ENCODE data around the gene ERFL. TPM values are rescaled to one million over a fixed set of nuclear protein-coding genes. Genes with fewer than 3 reads are reported as not detected.

Gene ERFL
- total RNA-seq, 2 donors from 2014 or later, result not detected

- DNase-seq, result no peak
- H3K9me3 ChIP-seq, result no peaks in the 10 kb centered on the region
- peaks cover 0 to 28% of the 10 kb centered on the region in 2 donors for H3K36me3 ChIP-seq (replicated peaks in 1 of 2; ENCODE audit: insufficient read depth in 1 of 2, low read depth in 2 of 2)
- WGBS, 2 donors, result 84 to 89% methylated on average over 19 to 20 of the region's 21 CpGs
- no peaks in the 10 kb centered on the region for H3K27me3 ChIP-seq
- ATAC-seq, result no peak
- H3K27ac ChIP-seq, result no peak overlapping the region
- peaks cover 12% of the 10 kb centered on the region for H3K4me1 ChIP-seq
- no peak overlapping the region for H3K4me3 ChIP-seq
- TF ChIP-seq POLR2A (IDR thresholded peaks at IDR 0.05), result no peak
- TF ChIP-seq CTCF (IDR thresholded peaks at IDR 0.05), result no peak
- intact Hi-C loops (cut with DNase I), result no loop called here
Measured at GRCh38 chr19:41906916-41907680, 21.2 kb downstream of the ERFL start.

- Histone ChIP-seq H3K36me3 (replicated peaks in 1 of 2; ENCODE audit: insufficient read depth in 1 of 2, low read depth in 2 of 2) (peaks cover 0 to 36% of the 10 kb centered on the region in 2 donors), H3K4me1 (peaks cover 12% of the 10 kb centered on the region), H3K27me3 (no peaks in the 10 kb centered on the region), H3K4me3 (no peak overlapping the region), H3K27ac (no peak overlapping the region), H3K9me3 (no peaks in the 10 kb centered on the region)
- TF ChIP-seq POLR2A (IDR thresholded peaks at IDR 0.05), result no peak
- no peak for TF ChIP-seq CTCF (IDR thresholded peaks at IDR 0.05)
- intact Hi-C loops (cut with DNase I), result no loop called here
- ATAC-seq, result no peak
- DNase-seq, result no peak
- 80 to 81% methylated on average over 8 to 9 of the region's 9 CpGs for WGBS, 2 donors
Measured at GRCh38 chr19:41906271-41906670, 22.0 kb downstream of the ERFL start.

- H3K27ac ChIP-seq, result no peak overlapping the region
- no peaks in the 10 kb centered on the region for H3K27me3 ChIP-seq
- peaks cover 12% of the 10 kb centered on the region for H3K4me1 ChIP-seq
- WGBS, 2 donors, result 87 to 89% methylated on average over 22 of the region's 24 CpGs
- H3K36me3 ChIP-seq (replicated peaks in 1 of 2; ENCODE audit: insufficient read depth in 1 of 2, low read depth in 2 of 2), result peaks cover 0 to 38% of the 10 kb centered on the region in 2 donors
- TF ChIP-seq POLR2A (IDR thresholded peaks at IDR 0.05), result no peak
- TF ChIP-seq CTCF (IDR thresholded peaks at IDR 0.05), result no peak
- no peak overlapping the region for H3K4me3 ChIP-seq
- no peaks in the 10 kb centered on the region for H3K9me3 ChIP-seq
- intact Hi-C loops (cut with DNase I), result no loop called here
- DNase-seq (no peak), ATAC-seq (no peak)
Measured at GRCh38 chr19:41905273-41906002, 22.8 kb downstream of the ERFL start.

- no peak overlapping the region for H3K4me3 ChIP-seq
- ATAC-seq, result peak; percentile 78
- peaks cover 0 to 43% of the 10 kb centered on the region in 2 donors for H3K36me3 ChIP-seq (replicated peaks in 1 of 2; ENCODE audit: insufficient read depth in 1 of 2, low read depth in 2 of 2)
Measured at GRCh38 chr19:41904118-41904870, 24.0 kb downstream of the ERFL start.

More at GRCh38 chr19:41904118-41904870, 24.0 kb downstream of the ERFL start:
- DNase-seq, result peak; percentile 54 to 84 (median 82)
- intact Hi-C loops (cut with DNase I), result no loop called here
- Histone ChIP-seq H3K27ac (no peak overlapping the region), H3K27me3 (no peaks in the 10 kb centered on the region), H3K4me1 (peaks cover 12% of the 10 kb centered on the region), H3K9me3 (no peaks in the 10 kb centered on the region)
- no peak for TF ChIP-seq CTCF (IDR thresholded peaks at IDR 0.05)
- TF ChIP-seq POLR2A (IDR thresholded peaks at IDR 0.05), result no peak
- WGBS, 2 donors, result 37 to 62% methylated on average over 6 to 30 of the region's 30 CpGs
